OCI-LY1 (cell line): ENCODE measurements around the gene BORCS8.

ENCODE experiments used
- H2AFZ ChIP-seq: fragments of 200-600 bp; sonication (generic), shearing (Covaris generic); 2 replicates; pipeline ENCODE4 v1.6.0; 2014; ENCODE audit warnings: antibody characterized with exemption, mild to moderate bottlenecking, low read length
- H3F3A ChIP-seq: fragments of 200-600 bp; sonication (generic), shearing (Covaris generic); 2 replicates; pipeline ENCODE4 v1.6.0; 2014; ENCODE audit warnings: mild to moderate bottlenecking, antibody characterized with exemption, low read length, moderate library complexity; ENCODE audit not compliant: insufficient read depth
- H3K27ac ChIP-seq: fragments of 200-600 bp; sonication (generic); 2 replicates; pipeline ENCODE4 v1.5.1; 2014; ENCODE audit warnings: low read length, mixed run types, mild to moderate bottlenecking, low read depth; ENCODE audit not compliant: poor library complexity, severe bottlenecking
- H3K27me3 ChIP-seq: fragments of 200-600 bp; sonication (generic); 2 replicates; pipeline ENCODE4 v1.6.0; 2014; ENCODE audit warnings: antibody characterized with exemption, mild to moderate bottlenecking, low read length, moderate library complexity; ENCODE audit not compliant: insufficient read depth
- H3K36me3 ChIP-seq: fragments of 200-600 bp; sonication (generic); 2 replicates; pipeline ENCODE4 v1.6.1; 2014; ENCODE audit warnings: mild to moderate bottlenecking, antibody characterized with exemption, low read length, moderate library complexity, mixed read lengths; ENCODE audit not compliant: insufficient read depth
- H3K4me1 ChIP-seq: fragments of 200-600 bp; sonication (generic); 2 replicates; pipeline ENCODE4 v1.5.1; 2014; ENCODE audit warnings: mild to moderate bottlenecking, low read length, moderate library complexity; ENCODE audit not compliant: insufficient read depth, severe bottlenecking
- H3K4me2 ChIP-seq: fragments of 200-600 bp; sonication (generic), shearing (Covaris generic); 2 replicates; pipeline ENCODE4 v1.6.1; 2014; ENCODE audit warnings: low read length
- H3K4me3 ChIP-seq: fragments of 200-600 bp; sonication (generic); 2 replicates; pipeline ENCODE4 v1.5.1; 2014; ENCODE audit warnings: low read length, low read depth, mild to moderate bottlenecking, mixed read lengths; ENCODE audit not compliant: poor library complexity, severe bottlenecking
- H3K79me2 ChIP-seq: fragments of 200-600 bp; shearing (Covaris generic); 2 replicates; pipeline ENCODE4 v1.6.1; 2016; ENCODE audit warnings: mixed run types, low read length, mixed read lengths; ENCODE audit not compliant: insufficient read depth
- H3K9ac ChIP-seq: fragments of 200-600 bp; sonication (generic), shearing (Covaris generic); 2 replicates; pipeline ENCODE4 v1.6.1; 2014; ENCODE audit warnings: mild to moderate bottlenecking, low read length, mixed read lengths
- H3K9me2 ChIP-seq: fragments of 200-600 bp; sonication (generic), shearing (Covaris generic); 2 replicates; pipeline ENCODE4 v1.6.1; 2014; ENCODE audit warnings: low read depth, mild to moderate bottlenecking, low read length, mixed read lengths
- H3K9me3 ChIP-seq: fragments of 200-600 bp; shearing (Covaris generic); 2 replicates; pipeline ENCODE4 v1.6.1; 2014; ENCODE audit warnings: low read length, mixed read lengths
- H4K20me1 ChIP-seq: fragments of 200-600 bp; sonication (generic), shearing (Covaris generic); 2 replicates; pipeline ENCODE4 v1.6.0; 2016; ENCODE audit warnings: mild to moderate bottlenecking, low read length; ENCODE audit not compliant: insufficient read depth
- CTCF ChIP-seq: fragments of 200-600 bp; sonication (generic), shearing (Covaris generic); IDR thresholded peaks from 2 replicates; pipeline ENCODE4 v1.5.1; 2017; ENCODE audit warnings: mild to moderate bottlenecking, antibody characterized with exemption, low read length, moderate library complexity, mixed read lengths
- EZH2 ChIP-seq: fragments of 200-600 bp; sonication (generic), shearing (Covaris generic); IDR thresholded peaks from 2 replicates; pipeline ENCODE4 v1.8.0; 2017; ENCODE audit warnings: borderline replicate concordance, mixed run types, mild to moderate bottlenecking, antibody characterized with exemption, low read length, moderate library complexity, mixed read lengths

Gene BORCS8

GRCh38 chr19:19232261-19232721 lies 40.3 kb upstream of the BORCS8 start:
- Histone ChIP-seq H3K27me3 (peaks cover 4% of the 10 kb centered on the region; the same call in 1 of the 2 replicates), H3K36me3 (no peaks in the 10 kb centered on the region; the same call in 1 of the 2 replicates), H3F3A (no peaks in the 10 kb centered on the region), H3K9me2 (no peaks in the 10 kb centered on the region), H3K9ac (no peak overlapping the region), H3K79me2 (no peaks in the 10 kb centered on the region), H3K4me1 (no peaks in the 10 kb centered on the region), H2AFZ (no peak overlapping the region), H3K27ac (no peak overlapping the region), H3K9me3 (peaks cover 14% of the 10 kb centered on the region), H4K20me1 (no peaks in the 10 kb centered on the region), H3K4me3 (no peak overlapping the region), H3K4me2 (no peak overlapping the region)
- no peak for TF ChIP-seq CTCF
- TF ChIP-seq EZH2: no peak

GRCh38 chr19:19230999-19231398 lies 39.0 kb upstream of the BORCS8 start:
- Histone ChIP-seq H3K36me3 (no peaks in the 10 kb centered on the region; the same call in 1 of the 2 replicates), H3K4me1 (no peaks in the 10 kb centered on the region), H3K79me2 (no peaks in the 10 kb centered on the region), H3K9ac (no peak overlapping the region), H3K9me3 (peaks cover 11% of the 10 kb centered on the region), H3F3A (no peaks in the 10 kb centered on the region), H3K4me3 (no peak overlapping the region), H4K20me1 (no peaks in the 10 kb centered on the region), H2AFZ (no peak overlapping the region), H3K27me3 (peaks cover 4% of the 10 kb centered on the region; the same call in 1 of the 2 replicates), H3K27ac (no peak overlapping the region), H3K9me2 (no peaks in the 10 kb centered on the region), H3K4me2 (no peak overlapping the region)
- TF ChIP-seq EZH2 (no peak), CTCF (no peak)

- TF ChIP-seq CTCF (no peak), EZH2 (no peak)
These were observed 37.7 kb upstream of the BORCS8 start for GRCh38 chr19:19229701-19230100.

More at GRCh38 chr19:19229701-19230100, 37.7 kb upstream of the BORCS8 start:
- Histone ChIP-seq H2AFZ (no peak overlapping the region), H3K4me3 (no peak overlapping the region), H3F3A (no peaks in the 10 kb centered on the region), H3K27me3 (peaks cover 4% of the 10 kb centered on the region; the same call in 1 of the 2 replicates), H3K9me2 (no peaks in the 10 kb centered on the region), H3K4me1 (peaks cover 10% of the 10 kb centered on the region), H3K79me2 (no peaks in the 10 kb centered on the region), H3K27ac (no peak overlapping the region), H3K9me3 (peaks cover 10% of the 10 kb centered on the region), H3K9ac (no peak overlapping the region), H3K4me2 (no peak overlapping the region), H3K36me3 (no peaks in the 10 kb centered on the region; the same call in 1 of the 2 replicates), H4K20me1 (no peaks in the 10 kb centered on the region)
